ENCODE results near the gene SOX15.
"Not testable (repeated sequence)": the region's sequence is repeated elsewhere in the genome, so short reads cannot be mapped to it uniquely, and the experiment has no call there.

The SOX15 gene

GRCh38 chr17:7623661-7624060 lies 33.8 kb upstream of the SOX15 start:
- Histone ChIP-seq H3K9ac (ENCODE audit: low read length) (no peak overlapping the region), H3K27me3 (ENCODE audit: control insufficient read depth, insufficient read depth, low read length) (no peaks in the 10 kb centered on the region), H3K27ac (ENCODE audit: low read depth, low read length) (no peak overlapping the region), H3K36me3 (ENCODE audit: control insufficient read depth, insufficient read depth, low read length) (no peaks in the 10 kb centered on the region), H3K4me1 (ENCODE audit: control insufficient read depth, insufficient read depth, low read length) (peaks cover 3% of the 10 kb centered on the region), H3K4me3 (ENCODE audit: low read length) (no peak overlapping the region)

- Histone ChIP-seq H3K4me3 (ENCODE audit: low read length) (no peak overlapping the region), H3K36me3 (ENCODE audit: control insufficient read depth, insufficient read depth, low read length) (no peaks in the 10 kb centered on the region), H3K27me3 (ENCODE audit: control insufficient read depth, insufficient read depth, low read length) (no peaks in the 10 kb centered on the region), H3K27ac (ENCODE audit: low read depth, low read length) (no peak overlapping the region), H3K9ac (ENCODE audit: low read length) (no peak overlapping the region), H3K4me1 (ENCODE audit: control insufficient read depth, insufficient read depth, low read length) (no peaks in the 10 kb centered on the region)
These were observed 30.9 kb upstream of the SOX15 start for GRCh38 chr17:7620835-7621234.

- peaks cover 2% of the 10 kb centered on the region for H3K4me1 ChIP-seq (ENCODE audit: control insufficient read depth, insufficient read depth, low read length)
- no peak overlapping the region for H3K9ac ChIP-seq (ENCODE audit: low read length)
- H3K27me3 ChIP-seq (ENCODE audit: control insufficient read depth, insufficient read depth, low read length): no peaks in the 10 kb centered on the region
- H3K4me3 ChIP-seq (ENCODE audit: low read length): no peak overlapping the region
- no peaks in the 10 kb centered on the region for H3K36me3 ChIP-seq (ENCODE audit: control insufficient read depth, insufficient read depth, low read length)
- no peak overlapping the region for H3K27ac ChIP-seq (ENCODE audit: low read depth, low read length)
These were observed 28.7 kb upstream of the SOX15 start for GRCh38 chr17:7618608-7619007.

- Histone ChIP-seq H3K9ac (ENCODE audit: low read length) (no peak overlapping the region), H3K4me3 (ENCODE audit: low read length) (peak overlapping the region; percentile 61), H3K27ac (ENCODE audit: low read depth, low read length) (peak overlapping the region; percentile 77)
These were observed 25.4 kb upstream of the SOX15 start for GRCh38 chr17:7615265-7615747.

GRCh38 chr17:7614425-7615264 lies 24.8 kb upstream of the SOX15 start, which contains the start of gene FXR2:
Gene FXR2 (minus strand): TSS chr17:7614897. CDS start chr17:7614532, 365 bp downstream.
- no peaks in the 10 kb centered on the region for H3K27me3 ChIP-seq (ENCODE audit: control insufficient read depth, insufficient read depth, low read length)
- peak within 1 kb of the TSS; percentile 77 for H3K9ac ChIP-seq (ENCODE audit: low read length)
- peak within 1 kb of the TSS; percentile 93 for H3K4me3 ChIP-seq (ENCODE audit: low read length)
- peak within 1 kb of the TSS; percentile 83 for H3K27ac ChIP-seq (ENCODE audit: low read depth, low read length)
- H3K4me1 ChIP-seq (ENCODE audit: control insufficient read depth, insufficient read depth, low read length): peaks cover 18% of the 10 kb centered on the region
- H3K36me3 ChIP-seq (ENCODE audit: control insufficient read depth, insufficient read depth, low read length): no peaks in the 10 kb centered on the region

More at GRCh38 chr17:7615265-7615747, 25.4 kb upstream of the SOX15 start:
- Histone ChIP-seq H3K36me3 (ENCODE audit: control insufficient read depth, insufficient read depth, low read length) (no peaks in the 10 kb centered on the region), H3K4me1 (ENCODE audit: control insufficient read depth, insufficient read depth, low read length) (peaks cover 18% of the 10 kb centered on the region), H3K27me3 (ENCODE audit: control insufficient read depth, insufficient read depth, low read length) (no peaks in the 10 kb centered on the region)

DNA sequence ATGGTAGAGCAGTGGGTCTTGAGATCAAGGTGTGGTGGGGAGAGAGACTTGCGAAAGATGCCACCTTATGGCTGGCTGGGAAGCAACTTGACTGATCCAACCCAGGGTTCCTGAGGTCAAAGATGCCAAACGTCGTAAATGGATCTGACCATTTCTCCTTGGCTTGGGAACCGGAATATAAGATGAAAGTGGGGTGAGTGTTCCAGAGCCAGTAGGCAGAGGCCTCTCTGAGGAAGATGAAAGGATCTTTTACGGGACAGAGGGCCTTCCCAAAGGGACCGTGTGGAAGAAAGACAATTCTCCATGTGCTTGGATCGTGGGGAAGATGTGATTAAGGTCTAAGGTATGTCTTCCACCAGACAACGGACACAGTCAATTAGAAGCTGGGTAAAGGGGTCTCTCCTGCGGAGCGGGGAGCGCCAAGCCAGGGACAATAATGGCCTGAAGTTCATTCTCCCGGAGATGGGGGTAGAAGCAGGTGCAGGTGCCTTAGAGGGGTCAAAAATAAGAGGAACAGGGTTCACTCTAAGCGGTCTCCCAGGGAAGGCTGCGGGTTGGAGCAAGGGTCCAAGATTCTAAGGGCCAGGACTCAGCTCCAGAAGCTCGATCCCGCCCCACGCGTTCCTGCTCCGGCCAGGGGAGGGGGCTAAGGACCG lies 24.0 kb upstream of the SOX15 start:
- Histone ChIP-seq H3K36me3 (ENCODE audit: control insufficient read depth, insufficient read depth, low read length) (no peaks in the 10 kb centered on the region), H3K9ac (ENCODE audit: low read length) (peak overlapping the region; percentile 77), H3K4me1 (ENCODE audit: control insufficient read depth, insufficient read depth, low read length) (peaks cover 18% of the 10 kb centered on the region), H3K4me3 (ENCODE audit: low read length) (peak overlapping the region; percentile 93), H3K27me3 (ENCODE audit: control insufficient read depth, insufficient read depth, low read length) (no peaks in the 10 kb centered on the region), H3K27ac (ENCODE audit: low read depth, low read length) (peak overlapping the region; percentile 83)

DNA sequence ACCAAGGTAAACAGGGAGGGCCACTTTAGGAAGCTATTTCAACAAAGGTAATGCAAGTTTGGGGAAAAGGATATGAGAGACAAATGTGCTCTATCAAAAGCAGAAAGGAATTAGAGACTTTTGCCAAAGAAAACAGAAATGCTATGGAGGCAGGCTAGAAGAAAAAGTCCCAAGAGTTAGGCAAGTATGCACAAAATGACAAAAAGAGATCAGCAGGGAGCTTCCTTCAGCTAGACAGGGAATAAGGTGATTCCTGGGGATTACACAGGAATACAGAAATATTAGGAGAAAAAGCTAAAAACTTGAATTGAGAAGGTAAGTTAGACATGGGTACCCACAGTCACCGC lies 22.4 kb upstream of the SOX15 start:
- Histone ChIP-seq H3K27me3 (ENCODE audit: control insufficient read depth, insufficient read depth, low read length) (no peaks in the 10 kb centered on the region), H3K27ac (ENCODE audit: low read depth, low read length) (no peak overlapping the region), H3K36me3 (ENCODE audit: control insufficient read depth, insufficient read depth, low read length) (no peaks in the 10 kb centered on the region), H3K4me1 (ENCODE audit: control insufficient read depth, insufficient read depth, low read length) (peaks cover 18% of the 10 kb centered on the region), H3K4me3 (ENCODE audit: low read length) (no peak overlapping the region), H3K9ac (ENCODE audit: low read length) (no peak overlapping the region)

DNA sequence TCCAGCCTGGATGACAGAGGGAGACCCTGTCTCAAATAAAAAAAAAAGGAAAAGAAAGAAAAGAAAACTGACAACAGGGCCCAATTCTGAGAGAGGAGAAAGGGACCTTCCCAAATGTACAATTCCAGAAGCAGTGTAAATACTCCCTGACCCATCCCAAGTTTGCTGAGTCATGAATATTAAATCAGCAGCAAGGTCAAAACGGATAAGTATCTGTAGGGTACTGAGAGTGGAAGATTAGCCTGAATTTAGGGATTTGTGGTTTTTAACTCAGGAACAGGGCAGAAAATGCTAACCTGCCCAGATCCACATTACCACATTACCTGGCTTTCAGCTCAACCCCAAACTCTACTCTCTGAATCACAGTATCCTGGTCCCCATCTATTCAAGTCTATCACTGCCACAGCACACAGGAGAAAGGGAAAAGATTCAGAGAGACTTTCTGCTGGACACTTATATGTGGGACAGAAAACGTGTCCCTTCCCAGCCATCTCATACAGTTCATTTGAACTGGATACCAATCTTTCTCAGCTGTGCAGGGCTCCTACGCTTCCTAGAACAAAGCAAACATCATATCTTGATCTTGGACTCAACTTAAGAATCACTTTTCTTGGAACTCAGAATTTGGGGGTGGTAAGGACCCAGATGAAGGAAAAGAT lies 21.9 kb upstream of the SOX15 start:
- Histone ChIP-seq H3K4me3 (ENCODE audit: low read length) (no peak overlapping the region), H3K9ac (ENCODE audit: low read length) (no peak overlapping the region), H3K4me1 (ENCODE audit: control insufficient read depth, insufficient read depth, low read length) (peaks cover 18% of the 10 kb centered on the region), H3K36me3 (ENCODE audit: control insufficient read depth, insufficient read depth, low read length) (no peaks in the 10 kb centered on the region), H3K27me3 (ENCODE audit: control insufficient read depth, insufficient read depth, low read length) (no peaks in the 10 kb centered on the region), H3K27ac (ENCODE audit: low read depth, low read length) (no peak overlapping the region)

GRCh38 chr17:7610641-7611040 lies 20.7 kb upstream of the SOX15 start:
- Histone ChIP-seq H3K27me3 (ENCODE audit: control insufficient read depth, insufficient read depth, low read length) (no peaks in the 10 kb centered on the region), H3K27ac (ENCODE audit: low read depth, low read length) (no peak overlapping the region), H3K4me1 (ENCODE audit: control insufficient read depth, insufficient read depth, low read length) (peaks cover 18% of the 10 kb centered on the region), H3K4me3 (ENCODE audit: low read length) (no peak overlapping the region), H3K9ac (ENCODE audit: low read length) (no peak overlapping the region), H3K36me3 (ENCODE audit: control insufficient read depth, insufficient read depth, low read length) (no peaks in the 10 kb centered on the region)

- Histone ChIP-seq H3K4me1 (ENCODE audit: control insufficient read depth, insufficient read depth, low read length) (no peaks in the 10 kb centered on the region), H3K9ac (ENCODE audit: low read length) (no peak overlapping the region), H3K36me3 (ENCODE audit: control insufficient read depth, insufficient read depth, low read length) (peaks cover 19% of the 10 kb centered on the region), H3K27ac (ENCODE audit: low read depth, low read length) (no peak overlapping the region), H3K27me3 (ENCODE audit: control insufficient read depth, insufficient read depth, low read length) (no peaks in the 10 kb centered on the region), H3K4me3 (ENCODE audit: low read length) (no peak overlapping the region)
These were observed 16.4 kb upstream of the SOX15 start for GRCh38 chr17:7606280-7606679.

GRCh38 chr17:7597561-7597960 lies 7.7 kb upstream of the SOX15 start:
- H3K27ac ChIP-seq (ENCODE audit: low read depth, low read length); H3K27me3 ChIP-seq (ENCODE audit: control insufficient read depth, insufficient read depth, low read length); H3K9ac ChIP-seq (ENCODE audit: low read length); H3K4me1 ChIP-seq (ENCODE audit: control insufficient read depth, insufficient read depth, low read length); H3K4me3 ChIP-seq (ENCODE audit: low read length): not testable (repeated sequence)
- H3K36me3 ChIP-seq (ENCODE audit: control insufficient read depth, insufficient read depth, low read length): peaks cover 47% of the 10 kb centered on the region

DNA sequence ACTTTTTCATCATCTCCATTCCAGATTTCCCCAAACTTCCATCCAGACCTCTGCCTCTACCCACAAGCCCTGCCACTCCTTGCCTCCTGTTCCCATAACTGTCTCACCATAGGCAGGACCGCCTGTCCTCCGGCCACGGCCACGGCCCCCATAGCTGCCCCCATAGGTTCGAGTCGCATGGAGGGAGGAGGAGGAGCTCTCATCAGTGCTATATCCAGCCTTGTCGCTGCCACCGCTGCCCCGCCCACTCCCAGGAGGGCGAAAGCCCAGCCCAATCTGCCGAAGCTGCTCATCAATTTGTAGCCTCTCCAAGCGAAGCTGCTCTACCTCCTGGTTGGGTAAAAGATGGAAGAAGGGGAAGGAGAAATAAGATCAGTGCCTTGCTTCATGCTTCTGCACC lies 3.4 kb upstream of the SOX15 start:
- peaks cover 7% of the 10 kb centered on the region for H3K4me1 ChIP-seq (ENCODE audit: control insufficient read depth, insufficient read depth, low read length)
- no peak overlapping the region for H3K27ac ChIP-seq (ENCODE audit: low read depth, low read length)
- no peaks in the 10 kb centered on the region for H3K27me3 ChIP-seq (ENCODE audit: control insufficient read depth, insufficient read depth, low read length)
- H3K4me3 ChIP-seq (ENCODE audit: low read length): no peak overlapping the region
- H3K9ac ChIP-seq (ENCODE audit: low read length): no peak overlapping the region
- peaks cover 44% of the 10 kb centered on the region for H3K36me3 ChIP-seq (ENCODE audit: control insufficient read depth, insufficient read depth, low read length)
